Stimulated activated CD8-positive, alpha-beta memory T cell treated with anti-CD3 and anti-CD28 coated beads, Interleukin-4, amount 100 ng/mL, for 4 hours (primary cell): ENCODE measurements around the gene ZNF225.
"Not testable (repeated sequence)": the region's sequence is repeated elsewhere in the genome, so short reads cannot be mapped to it uniquely, and the experiment has no call there.

Experiments used
- DNase-seq, 2 donors: peaks; one replicate each; pipeline ENCODE4 v3.0.0-alpha.2; 2020; ENCODE audit warnings: low read depth in 2 of 2, low spot score in 1 of 2

The ZNF225 gene

GRCh38 chr19:44156475-44156874 is 43.3 kb downstream of the ZNF225 start:
- no peak for DNase-seq

- DNase-seq, result no peak
Measured at GRCh38 chr19:44163789-44164188, 50.6 kb downstream of the ZNF225 start.

GRCh38 chr19:44164327-44164672 is 51.1 kb downstream of the ZNF225 start:
- no peak for DNase-seq

- DNase-seq, result peak; percentile 51 to 71
Measured at GRCh38 chr19:44164673-44165512, 51.7 kb downstream of the ZNF225 start, which contains the start of gene ZNF226. TSS of gene ZNF226 (plus strand) at chr19:44165100. CDS start at chr19:44170081, 4,981 bp downstream.

DNA sequence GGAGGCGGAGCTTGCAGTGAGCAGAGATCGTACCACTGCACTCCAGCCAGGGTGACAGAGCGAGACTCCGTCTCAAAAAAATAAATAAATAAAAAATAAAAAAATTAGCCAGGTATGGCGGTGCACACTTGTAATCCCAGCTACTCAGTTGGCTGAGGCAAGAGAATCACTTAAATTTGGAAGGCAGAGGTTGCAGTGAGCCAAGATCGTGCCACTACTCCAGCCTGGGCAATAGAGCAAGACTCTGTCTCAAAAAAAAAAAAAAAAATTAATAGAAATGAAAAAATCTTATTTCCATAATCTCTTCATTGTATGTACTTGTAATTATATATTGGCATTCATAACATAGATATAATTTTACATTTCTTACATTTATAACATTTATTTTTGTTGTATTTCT is 57.5 kb downstream of the ZNF225 start:
- not testable (repeated sequence) for DNase-seq

DNA sequence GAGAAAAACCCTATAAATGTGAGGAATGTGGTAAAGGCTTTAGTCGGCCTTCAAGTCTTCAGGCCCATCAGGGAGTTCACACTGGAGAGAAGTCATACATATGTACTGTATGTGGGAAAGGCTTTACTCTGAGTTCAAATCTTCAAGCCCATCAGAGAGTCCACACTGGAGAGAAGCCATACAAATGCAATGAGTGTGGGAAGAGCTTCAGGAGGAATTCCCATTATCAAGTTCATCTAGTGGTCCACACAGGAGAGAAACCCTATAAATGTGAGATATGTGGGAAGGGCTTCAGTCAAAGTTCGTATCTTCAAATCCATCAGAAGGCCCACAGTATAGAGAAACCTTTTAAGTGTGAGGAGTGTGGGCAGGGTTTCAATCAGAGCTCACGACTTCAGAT is 63.4 kb downstream of the ZNF225 start:
- no peak for DNase-seq

DNA sequence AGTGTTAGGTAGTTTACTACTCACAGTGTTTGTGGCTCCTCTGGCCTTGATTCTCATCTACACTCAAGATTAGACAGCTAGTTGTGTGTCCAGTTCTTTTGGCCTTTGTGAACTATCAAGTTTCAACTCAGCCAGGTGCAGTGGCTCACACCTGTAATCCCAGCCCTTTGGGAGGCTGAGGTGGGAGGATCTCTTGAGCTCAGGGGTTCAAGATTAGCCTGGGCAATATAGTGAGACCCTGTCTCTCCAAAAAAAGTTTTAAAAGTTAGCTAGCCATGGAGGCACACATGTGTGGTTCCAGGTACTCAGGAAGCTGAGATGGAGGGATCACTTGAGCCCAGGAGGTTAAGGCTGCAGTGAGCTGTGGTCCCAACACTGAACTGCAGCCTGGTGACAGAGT is 67.8 kb downstream of the ZNF225 start:
- no peak for DNase-seq

DNA sequence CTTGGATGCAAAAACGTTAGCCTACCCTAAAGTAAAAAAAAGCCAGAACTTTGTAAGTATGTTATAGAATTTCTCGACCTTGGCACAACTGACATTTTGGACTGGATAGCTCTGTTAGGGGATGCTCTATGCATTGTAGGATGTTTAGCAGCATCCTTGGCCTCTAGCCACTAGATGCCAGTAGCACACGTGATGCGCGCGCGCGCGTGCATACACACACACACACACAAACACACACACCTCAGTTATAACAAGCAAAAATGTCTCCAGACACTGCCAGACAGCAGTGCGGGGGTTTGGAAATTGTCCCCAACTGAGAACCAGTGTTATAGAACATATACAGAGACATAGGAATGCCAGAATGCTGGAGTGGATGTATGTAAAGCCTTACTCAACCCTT is 68.9 kb downstream of the ZNF225 start:
- DNase-seq, result no peak
